ENCODE results near the gene RPL31.

RPL31 gene

GRCh38 chr2:100957996-100958653, 44.0 kb upstream of the RPL31 start:
- peak; percentile 77 to 93 for DNase-seq (ENCODE audit: low read depth in 2 of 2)
- no peak for TF ChIP-seq CTCF (IDR thresholded peaks at IDR 0.05; ENCODE audit: low read depth, low read length)
- H3K4me3 ChIP-seq (replicated peaks in 1 of 2; ENCODE audit: low read depth in 2 of 2, low read length in 2 of 2): no peak overlapping the region

GRCh38 chr2:100959225-100959880, 42.7 kb upstream of the RPL31 start:
- peak in 1 of 2 donors; percentile 16 for DNase-seq (ENCODE audit: low read depth in 2 of 2)

GRCh38 chr2:100960688-100961087, 41.4 kb upstream of the RPL31 start:
- no peak for DNase-seq (ENCODE audit: low read depth in 2 of 2)
- no peak overlapping the region for H3K4me3 ChIP-seq (replicated peaks in 1 of 2; ENCODE audit: low read depth in 2 of 2, low read length in 2 of 2)
- TF ChIP-seq CTCF (IDR thresholded peaks at IDR 0.05; ENCODE audit: low read depth, low read length): no peak

More at GRCh38 chr2:100959225-100959880, 42.7 kb upstream of the RPL31 start:
- H3K4me3 ChIP-seq (replicated peaks in 1 of 2; ENCODE audit: low read depth in 2 of 2, low read length in 2 of 2): no peak overlapping the region
- no peak for TF ChIP-seq CTCF (IDR thresholded peaks at IDR 0.05; ENCODE audit: low read depth, low read length)

GRCh38 chr2:100962366-100963025, 39.6 kb upstream of the RPL31 start:
- H3K4me3 ChIP-seq (replicated peaks in 1 of 2; ENCODE audit: low read depth in 2 of 2, low read length in 2 of 2): no peak overlapping the region
- no peak for TF ChIP-seq CTCF (IDR thresholded peaks at IDR 0.05; ENCODE audit: low read depth, low read length)
- DNase-seq (ENCODE audit: low read depth in 2 of 2): no peak

- no peak for DNase-seq (ENCODE audit: low read depth in 2 of 2)
- H3K4me3 ChIP-seq (replicated peaks in 1 of 2; ENCODE audit: low read depth in 2 of 2, low read length in 2 of 2): no peak overlapping the region
- TF ChIP-seq CTCF (IDR thresholded peaks at IDR 0.05; ENCODE audit: low read depth, low read length): no peak
Measured at GRCh38 chr2:100963026-100963375, 39.1 kb upstream of the RPL31 start.

- no peak for DNase-seq (ENCODE audit: low read depth in 2 of 2)
- no peak for TF ChIP-seq CTCF (IDR thresholded peaks at IDR 0.05; ENCODE audit: low read depth, low read length)
- H3K4me3 ChIP-seq (replicated peaks in 1 of 2; ENCODE audit: low read depth in 2 of 2, low read length in 2 of 2): no peak overlapping the region
Measured at GRCh38 chr2:100964222-100964621, 37.9 kb upstream of the RPL31 start.
